Thyroid gland (tissue), 4 donors: ENCODE measurements around the gene TRPV3.

Source experiments
- CTCF ChIP-seq, 6 experiments: fragments of 200-600 bp in 3 of 6; fragments of 450-650 bp in 3 of 6; sonication (generic) in 3 of 6; IDR thresholded peaks; one replicate each; pipeline ENCODE4 v1.5.1; 2016 to 2019; ENCODE audit warnings: antibody characterized with exemption in 6 of 6, mild to moderate bottlenecking in 2 of 6, inconsistent platforms in 1 of 6, moderate library complexity in 1 of 6
- POLR2A ChIP-seq, 2 donors: fragments of 450-650 bp; IDR thresholded peaks; one replicate each; pipeline ENCODE4 v1.6.1; 2017; ENCODE audit warnings: antibody characterized with exemption in 2 of 2, mild to moderate bottlenecking in 2 of 2, moderate library complexity in 1 of 2

GRCh38 chr17:3528403-3528851 is 29.2 kb downstream of the TRPV3 start:
- no peak for TF ChIP-seq CTCF (IDR thresholded peaks at IDR 0.05)
- no peak for TF ChIP-seq POLR2A (IDR thresholded peaks at IDR 0.05)
